CD4-positive, alpha-beta T cell treated with Interferon alpha-2 for 1 hour (primary cell): ENCODE results near the gene MAD2L1BP.
A peak's percentile ranks its signal among the peaks of the same experiment; 100 is the strongest.

Source experiments
- DNase-seq, 2 donors: peaks; one replicate each; pipeline ENCODE4 v3.0.0-alpha.2; 2020 to 2022

Gene MAD2L1BP

DNA sequence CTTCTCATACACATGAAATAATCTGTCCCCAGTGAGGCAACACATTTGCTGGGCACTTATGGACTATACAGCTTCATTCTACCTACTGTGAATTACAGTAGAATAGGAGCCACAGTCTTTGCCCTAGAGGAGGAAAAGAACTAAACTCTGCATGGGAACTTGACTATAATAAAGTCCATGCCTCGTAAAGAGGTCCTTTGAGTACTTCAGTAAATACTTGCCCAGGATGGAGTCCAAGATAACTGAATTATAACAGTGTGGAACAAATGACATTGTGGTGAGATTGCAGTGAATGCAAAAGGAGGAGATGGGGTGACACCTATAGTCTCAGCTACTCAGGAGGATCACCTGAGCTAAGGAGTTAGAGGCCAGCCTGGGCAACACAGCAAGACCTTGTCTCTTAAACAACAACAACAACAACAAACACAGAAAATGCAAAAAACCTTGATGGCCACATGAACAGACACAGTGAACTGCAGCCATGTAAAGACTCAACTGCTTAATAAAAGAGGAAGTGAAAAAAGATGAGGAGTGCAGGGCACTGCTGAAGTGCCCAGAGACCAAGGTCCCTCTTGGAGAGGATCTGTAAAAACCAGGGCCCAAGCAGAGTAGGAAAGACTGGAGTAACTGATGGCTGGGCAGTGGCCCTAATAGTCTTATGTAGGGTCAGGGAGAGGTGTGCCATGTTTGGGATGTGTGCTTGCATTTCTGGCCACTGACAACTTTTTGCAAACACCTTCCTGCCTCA is 48.2 kb downstream of the MAD2L1BP start:
- no peak for DNase-seq

GRCh38 chr6:43687079-43687436 is 51.4 kb downstream of the MAD2L1BP start:
- DNase-seq = no peak

DNA sequence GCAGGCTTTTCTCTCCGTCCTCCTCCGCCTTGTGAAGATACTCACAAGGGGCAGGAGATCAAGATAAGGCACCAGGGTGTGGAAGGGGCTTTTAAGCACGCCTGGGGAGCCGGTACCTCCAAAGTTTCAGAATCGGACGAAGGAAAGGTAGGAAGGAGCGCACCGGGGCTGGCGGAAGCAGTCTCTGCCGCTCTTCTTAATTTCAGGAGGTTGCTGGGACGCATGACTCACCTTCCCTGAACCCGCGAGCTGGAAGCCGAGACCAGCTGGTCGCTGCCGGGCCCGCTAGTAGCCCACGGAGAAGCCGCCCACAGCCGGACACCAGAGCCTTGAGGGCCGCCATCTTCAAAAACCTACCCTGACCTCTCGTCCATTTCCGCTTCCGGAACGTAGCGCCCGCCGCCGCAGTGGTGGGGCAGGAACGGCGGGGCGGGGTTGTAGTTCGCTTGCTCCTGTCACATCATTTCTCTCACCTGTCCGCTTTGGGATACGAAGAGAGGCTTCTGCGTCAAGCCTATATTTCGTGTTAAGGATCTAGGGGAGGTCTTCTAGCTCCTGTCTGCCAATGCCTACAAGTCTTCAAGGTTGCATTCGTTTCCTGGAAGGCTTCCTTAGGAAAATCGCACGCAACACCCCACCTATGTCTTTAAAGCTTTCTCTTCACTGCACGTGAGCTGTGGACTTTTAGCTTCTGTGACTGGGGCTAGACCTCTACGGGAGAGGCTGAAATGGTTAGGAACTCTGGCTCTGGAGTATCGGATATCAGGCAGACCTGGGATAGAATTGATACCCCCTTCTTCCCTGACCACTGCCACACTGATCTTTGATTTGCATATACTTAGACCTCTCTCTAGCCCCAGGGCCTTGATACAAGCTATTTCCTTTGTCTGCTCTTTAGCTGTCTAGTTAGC is 52.1 kb downstream of the MAD2L1BP start, which contains the start of gene MRPS18A:
TSS of gene MRPS18A (minus strand) at position 355 of the 911 bp plus-strand sequence. CDS start at position 343, 12 bp downstream.
- peak; percentile 70 to 82 for DNase-seq

- no peak for DNase-seq
Observed at GRCh38 chr6:43689421-43689820, 53.8 kb downstream of the MAD2L1BP start.
